B cell (primary cell): ENCODE measurements around the gene NBL1. TPM values are rescaled to one million over a fixed set of nuclear protein-coding genes. Genes with fewer than 3 reads are reported as not detected.

Experiments used
- ATAC-seq: fragments of 200-7000 bp; cut with Tn5 transposase; one replicate; pipeline ENCODE4 v1.10.0; 2021; ENCODE audit warnings: low read depth, mild to moderate bottlenecking, moderate number of reproducible peaks, moderate library complexity
- CTCF ChIA-PET: fragments of 350-600 bp; sonication (Branson Sonifier 250); formaldehyde crosslinking; loops from one replicate; lab custom pipeline; 2021; ENCODE audit warnings: antibody characterized with exemption, inconsistent platforms; lab: Charles Lee
- POLR2A ChIA-PET: fragments of 350-600 bp; sonication (Branson Sonifier 250); formaldehyde crosslinking; loops from one replicate; lab custom pipeline; 2021; ENCODE audit warnings: antibody characterized with exemption; lab: Charles Lee
- DNase-seq: peaks from one replicate; pipeline ENCODE4 v3.0.0; 2013
- H2AFZ ChIP-seq: 2 replicates; pipeline ENCODE4 v1.6.1; 2012; ENCODE audit warnings: mild to moderate bottlenecking, low read depth, low read length; ENCODE audit not compliant: insufficient read depth, poor library complexity, severe bottlenecking
- H3K27ac ChIP-seq, 2 donors: 1 replicate in 1 of 2; 2 replicates in 1 of 2; pipeline ENCODE4 v1.5.1; 2012 to 2013; ENCODE audit warnings: low read length in 2 of 2, mild to moderate bottlenecking in 2 of 2, moderate library complexity in 1 of 2
- H3K27me3 ChIP-seq, 4 experiments: fragments of 200-600 bp in 1 of 4; sonication (generic) in 1 of 4; replicated peaks in 1 of 4; 1 replicate in 2 of 4; 2 replicates in 2 of 4; pipeline versions ENCODE4 v1.6.1 to v1.7.0; 2013 to 2016; ENCODE audit warnings: low read length in 3 of 4, mild to moderate bottlenecking in 2 of 4, mixed read lengths in 1 of 4, moderate library complexity in 1 of 4; ENCODE audit not compliant: insufficient read depth in 4 of 4, control insufficient read depth in 3 of 4; ENCODE audit errors: control extremely low read depth in 1 of 4
- H3K36me3 ChIP-seq, 2 experiments: replicated peaks in 1 of 2; 1 replicate in 1 of 2; 2 replicates in 1 of 2; pipeline versions ENCODE4 v1.6.1 to v1.7.1; 2013; ENCODE audit warnings: low read length in 1 of 2; ENCODE audit not compliant: insufficient read depth in 2 of 2, control insufficient read depth in 1 of 2; ENCODE audit errors: control extremely low read depth in 1 of 2, extremely low read depth in 1 of 2
- H3K4me1 ChIP-seq, 2 donors: fragments of 200-600 bp in 1 of 2; sonication (generic) in 1 of 2; 1 replicate in 1 of 2; 2 replicates in 1 of 2; pipeline versions ENCODE4 v1.5.1 to v1.6.1; 2013 to 2017; ENCODE audit warnings: low read length in 2 of 2; ENCODE audit not compliant: control insufficient read depth in 2 of 2, insufficient read depth in 2 of 2
- H3K4me2 ChIP-seq: replicated peaks from 2 replicates; pipeline ENCODE3; 2012; ENCODE audit warnings: mild to moderate bottlenecking, low read depth, low read length; ENCODE audit not compliant: poor library complexity, severe bottlenecking
- H3K4me3 ChIP-seq, 5 experiments: fragments of 200-600 bp in 1 of 5; sonication (generic) in 1 of 5; 1 replicate in 3 of 5; 2 replicates in 2 of 5; pipeline versions ENCODE4 v1.5.1 to v1.7.0; 2011 to 2016; ENCODE audit warnings: low read length in 4 of 5, mild to moderate bottlenecking in 4 of 5, low read depth in 2 of 5, control low read depth in 1 of 5, moderate library complexity in 1 of 5; ENCODE audit not compliant: insufficient read depth in 1 of 5; ENCODE audit errors: control extremely low read depth in 1 of 5, extremely low read depth in 1 of 5
- H3K79me2 ChIP-seq: fragments of 200-600 bp; sonication (generic); one replicate; pipeline ENCODE4 v1.6.0; 2016; ENCODE audit warnings: low read length; ENCODE audit not compliant: control insufficient read depth, insufficient read depth
- H3K9ac ChIP-seq: fragments of 200-600 bp; sonication (generic); 2 replicates; pipeline ENCODE4 v1.6.1; 2017; ENCODE audit warnings: mild to moderate bottlenecking, low read length, moderate library complexity
- H3K9me3 ChIP-seq, 3 donors: one replicate each; pipeline versions ENCODE4 v1.6.1 to v1.7.1; 2013; ENCODE audit warnings: low read length in 2 of 3; ENCODE audit not compliant: control insufficient read depth in 2 of 3, insufficient read depth in 1 of 3; ENCODE audit errors: control extremely low read depth in 1 of 3
- H4K20me1 ChIP-seq: 2 replicates; pipeline ENCODE4 v1.6.0; 2012; ENCODE audit warnings: mild to moderate bottlenecking, low read length; ENCODE audit not compliant: insufficient read depth, control insufficient read depth, poor library complexity, severe bottlenecking
- H3K27ac Mint-ChIP-seq: one replicate; pipeline ENCODE4 v1.8.0; 2021; ENCODE audit warnings: mixed read lengths
- H3K27me3 Mint-ChIP-seq: one replicate; pipeline ENCODE4 v1.8.0; 2021; ENCODE audit warnings: mixed read lengths
- H3K4me1 Mint-ChIP-seq: one replicate; pipeline ENCODE4 v1.8.0; 2021; ENCODE audit warnings: mixed read lengths
- H3K4me3 Mint-ChIP-seq: one replicate; pipeline ENCODE4 v1.8.0; 2021; ENCODE audit warnings: mixed read lengths
- H3K9me3 Mint-ChIP-seq: one replicate; pipeline ENCODE4 v1.8.0; 2022; ENCODE audit warnings: mixed read lengths; ENCODE audit not compliant: insufficient read depth
- EZH2 ChIP-seq: IDR thresholded peaks from 2 replicates; pipeline ENCODE4 v1.6.1; 2012; ENCODE audit warnings: borderline replicate concordance, low read depth, mild to moderate bottlenecking, moderate library complexity, low read length; ENCODE audit not compliant: insufficient read depth, poor library complexity, severe bottlenecking
- WGBS: methylation state at CpG from one replicate; pipeline ENCODE4 v1.1.5; 2013; ENCODE audit warnings: missing lambda C conversion rate; ENCODE audit not compliant: insufficient coverage; 5-methylcytosine and 5-hydroxymethylcytosine counted together
- intact Hi-C: fragments of 100-400 bp; cut with micrococcal nuclease; formaldehyde crosslinking; loops from one replicate; pipeline ENCODE4 v1.10.0; 2022
- polyA plus RNA-seq: library from polyadenylated mRNA; depleted of rRNA; stranded (reverse); fragments of >200 nt; gene quantifications from 2 replicates; pipeline ENCODE4 v1.2.3, GENCODE V29; 2012
- total RNA-seq, 2 donors: library from RNA; stranded (reverse); fragments of 120-200 nt in 1 of 2; gene quantifications; 1 replicate in 1 of 2; 2 replicates in 1 of 2; pipeline versions ENCODE4 v1.2.3 to v1.2.4, GENCODE V29; 2013 to 2022
- TF ChIP-seq, protein P1 (sequence below): fragments of 200-600 bp; IDR thresholded peaks from one replicate; pipeline ENCODE4 v1.8.0; 2022; ENCODE audit warnings: antibody characterized with exemption, mild to moderate bottlenecking

NBL1 gene
- total and polyA plus RNA-seq, 2 donors (not counting 1 experiment from before 2014, with no cell fraction given) = 0.74 to 0.97 TPM

DNA sequence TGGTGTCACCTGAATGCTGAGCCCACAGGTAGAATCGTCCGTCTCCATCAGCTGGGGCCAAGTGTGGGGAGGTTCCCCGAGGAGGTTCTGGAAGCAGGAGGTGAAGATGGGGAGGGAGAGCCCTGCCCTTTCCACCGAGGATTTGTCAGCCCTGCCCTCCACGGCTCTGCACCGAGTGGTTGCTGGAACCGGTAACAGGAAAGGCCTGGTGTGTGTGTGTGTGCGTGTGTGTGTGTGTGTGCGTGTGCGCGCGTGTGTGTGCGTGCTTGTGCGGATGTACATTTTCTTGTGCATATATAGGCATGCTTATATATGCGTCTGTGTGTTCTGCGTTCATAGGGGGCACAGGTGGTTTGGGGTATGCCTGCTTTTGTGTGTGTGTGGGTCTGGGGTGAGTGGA lies 3.5 kb downstream of the NBL1 start:
- ATAC-seq = no peak
- no peak overlapping the region for H3K4me3 Mint-ChIP-seq

DNA sequence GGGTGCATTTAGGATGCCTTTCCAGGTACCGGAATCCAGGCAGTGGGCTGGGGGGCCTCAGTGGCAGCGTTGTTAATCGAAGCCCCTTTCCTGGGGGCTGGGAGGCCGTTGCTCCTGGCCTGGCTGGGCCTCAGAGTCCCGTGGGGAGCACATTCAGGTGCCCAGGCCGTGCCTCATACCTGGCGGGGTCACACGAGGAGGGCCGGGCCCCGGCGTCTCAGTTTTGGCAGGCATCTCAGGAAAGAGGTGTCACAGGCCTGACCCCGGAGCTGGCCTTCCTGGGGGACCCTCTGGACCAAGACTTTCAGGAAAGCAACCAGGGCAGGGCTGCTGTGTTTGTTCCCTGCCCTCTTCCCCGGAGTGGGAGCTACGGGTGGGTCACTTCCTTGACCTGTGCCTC lies 4.1 kb downstream of the NBL1 start:
- Histone ChIP-seq H3K79me2 (no peaks in the 10 kb centered on the region), H3K27me3 (peaks cover 0 to 32% (median 12%) of the 10 kb centered on the region in 4 experiments), H3K4me2 (no peak overlapping the region), H2AFZ (no peak overlapping the region), H3K27ac (no peak overlapping the region), H3K9ac (no peak overlapping the region), H4K20me1 (no peaks in the 10 kb centered on the region), H3K36me3 (no peaks in the 10 kb centered on the region), H3K9me3 (peaks cover 0 to 6% (median 0%) of the 10 kb centered on the region in 3 donors), H3K4me1 (peaks cover 12% of the 10 kb centered on the region in 2 donors), H3K4me3 (no peak overlapping the region)
- no peaks in the 10 kb centered on the region for H3K9me3 Mint-ChIP-seq
- intact Hi-C loops = no loop called here
- no peak overlapping the region for H3K4me3 Mint-ChIP-seq
- H3K27ac Mint-ChIP-seq = no peak overlapping the region
- ATAC-seq = no peak
- TF ChIP-seq, protein P1, sequence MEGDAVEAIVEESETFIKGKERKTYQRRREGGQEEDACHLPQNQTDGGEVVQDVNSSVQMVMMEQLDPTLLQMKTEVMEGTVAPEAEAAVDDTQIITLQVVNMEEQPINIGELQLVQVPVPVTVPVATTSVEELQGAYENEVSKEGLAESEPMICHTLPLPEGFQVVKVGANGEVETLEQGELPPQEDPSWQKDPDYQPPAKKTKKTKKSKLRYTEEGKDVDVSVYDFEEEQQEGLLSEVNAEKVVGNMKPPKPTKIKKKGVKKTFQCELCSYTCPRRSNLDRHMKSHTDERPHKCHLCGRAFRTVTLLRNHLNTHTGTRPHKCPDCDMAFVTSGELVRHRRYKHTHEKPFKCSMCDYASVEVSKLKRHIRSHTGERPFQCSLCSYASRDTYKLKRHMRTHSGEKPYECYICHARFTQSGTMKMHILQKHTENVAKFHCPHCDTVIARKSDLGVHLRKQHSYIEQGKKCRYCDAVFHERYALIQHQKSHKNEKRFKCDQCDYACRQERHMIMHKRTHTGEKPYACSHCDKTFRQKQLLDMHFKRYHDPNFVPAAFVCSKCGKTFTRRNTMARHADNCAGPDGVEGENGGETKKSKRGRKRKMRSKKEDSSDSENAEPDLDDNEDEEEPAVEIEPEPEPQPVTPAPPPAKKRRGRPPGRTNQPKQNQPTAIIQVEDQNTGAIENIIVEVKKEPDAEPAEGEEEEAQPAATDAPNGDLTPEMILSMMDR = no peak
- TF ChIP-seq EZH2 = no peak
- H3K27me3 Mint-ChIP-seq = peaks cover 32% of the 10 kb centered on the region
- 76% methylated on average over 14 of the region's 14 CpGs for WGBS
- DNase-seq = no peak
- CTCF ChIA-PET = no interaction called here
- POLR2A ChIA-PET = interaction anchor here (0.6 kb wide), 1 partner anchor 298 kb away, joined by 4 read pairs; no protein-coding TSS in a partner anchor
- H3K4me1 Mint-ChIP-seq = peaks cover 9% of the 10 kb centered on the region

More for the DNA sequence above, 3.5 kb downstream of the NBL1 start:
- Histone ChIP-seq H3K79me2 (no peaks in the 10 kb centered on the region), H3K4me3 (no peak overlapping the region), H3K27me3 (peaks cover 0 to 37% (median 17%) of the 10 kb centered on the region in 4 experiments), H3K4me1 (peaks cover 12 to 13% of the 10 kb centered on the region in 2 donors), H3K36me3 (no peaks in the 10 kb centered on the region), H4K20me1 (no peaks in the 10 kb centered on the region), H3K9ac (no peak overlapping the region), H3K9me3 (peaks cover 0 to 6% (median 0%) of the 10 kb centered on the region in 3 donors), H2AFZ (no peak overlapping the region), H3K4me2 (no peak overlapping the region), H3K27ac (no peak overlapping the region)
- peak; percentile 51 for DNase-seq
- Mint-ChIP-seq H3K27me3 (peaks cover 38% of the 10 kb centered on the region), H3K4me1 (peaks cover 12% of the 10 kb centered on the region), H3K27ac (no peak overlapping the region), H3K9me3 (no peaks in the 10 kb centered on the region)
- ChIA-PET POLR2A (no interaction called here), CTCF (interaction anchor here (1.2 kb wide), 1 partner anchor 12 kb away, joined by 3 read pairs; no protein-coding TSS in a partner anchor)
- 12% methylated on average over 11 of the region's 16 CpGs for WGBS
- intact Hi-C loops = no loop called here
- TF ChIP-seq EZH2 = no peak
- TF ChIP-seq, protein P1 = no peak
